IPS-18c (cell line): Measurements from ENCODE around the gene CLDN34.

Source experiments
- H3K4me3 ChIP-seq: 2 replicates; pipeline ENCODE4 v1.7.0; 2013; ENCODE audit warnings: low read depth, mild to moderate bottlenecking, low read length, moderate library complexity; ENCODE audit not compliant: insufficient read depth
- H3K9me3 ChIP-seq: one replicate; pipeline ENCODE4 v1.6.1; 2013; ENCODE audit warnings: mild to moderate bottlenecking, low read length, moderate library complexity; ENCODE audit not compliant: control insufficient read depth, insufficient read depth

The CLDN34 gene

GRCh38 chrX:10007621-10008020 lies 40.5 kb downstream of the CLDN34 start:
- H3K9me3 ChIP-seq, result peaks cover 13% of the 10 kb centered on the region
- peak overlapping the region; percentile 4; the same call in 1 of the 2 replicates for H3K4me3 ChIP-seq

GRCh38 chrX:10008483-10009056 lies 41.4 kb downstream of the CLDN34 start:
- Histone ChIP-seq H3K9me3 (peaks cover 12% of the 10 kb centered on the region), H3K4me3 (no peak overlapping the region)

- Histone ChIP-seq H3K4me3 (no peak overlapping the region), H3K9me3 (peaks cover 12% of the 10 kb centered on the region)
Observed at GRCh38 chrX:10009741-10010140, 42.6 kb downstream of the CLDN34 start.

GRCh38 chrX:10010686-10011085 lies 43.5 kb downstream of the CLDN34 start:
- Histone ChIP-seq H3K9me3 (peaks cover 12% of the 10 kb centered on the region), H3K4me3 (no peak overlapping the region)

- H3K4me3 ChIP-seq, result no peak overlapping the region; the same call in 1 of the 2 replicates
- H3K9me3 ChIP-seq, result peaks cover 12% of the 10 kb centered on the region
Observed at GRCh38 chrX:10011261-10011931, 44.2 kb downstream of the CLDN34 start.

GRCh38 chrX:10011991-10012390 lies 44.8 kb downstream of the CLDN34 start:
- H3K9me3 ChIP-seq, result peaks cover 9% of the 10 kb centered on the region
- no peak overlapping the region; the same call in 1 of the 2 replicates for H3K4me3 ChIP-seq

GRCh38 chrX:10014462-10015354 lies 47.5 kb downstream of the CLDN34 start:
- Histone ChIP-seq H3K4me3 (peak overlapping the region; percentile 49), H3K9me3 (peaks cover 2% of the 10 kb centered on the region)

GRCh38 chrX:10015355-10015722 lies 48.2 kb downstream of the CLDN34 start:
- Histone ChIP-seq H3K4me3 (peak overlapping the region; percentile 50; the same call in 1 of the 2 replicates), H3K9me3 (peaks cover 2% of the 10 kb centered on the region)

GRCh38 chrX:10015723-10016518 lies 48.8 kb downstream of the CLDN34 start:
- H3K4me3 ChIP-seq, result peak overlapping the region; percentile 50
- H3K9me3 ChIP-seq, result peaks cover 2% of the 10 kb centered on the region

- Histone ChIP-seq H3K4me3 (peak overlapping the region; percentile 50), H3K9me3 (peaks cover 2% of the 10 kb centered on the region)
Observed at GRCh38 chrX:10016519-10017132, 49.5 kb downstream of the CLDN34 start.

GRCh38 chrX:10017872-10018271 lies 50.7 kb downstream of the CLDN34 start:
- H3K4me3 ChIP-seq, result no peak overlapping the region

More at GRCh38 chrX:10017872-10018271, 50.7 kb downstream of the CLDN34 start:
- peaks cover 4% of the 10 kb centered on the region for H3K9me3 ChIP-seq
